Gastrocnemius medialis (tissue), 4 donors: Measurements from ENCODE around the gene SPECC1.

Experiments
- CTCF ChIP-seq, 5 experiments: fragments of 450-650 bp in 3 of 5; fragments of 200-600 bp in 2 of 5; sonication (generic) in 2 of 5; IDR thresholded peaks in 4 of 5; conservative IDR thresholded peaks in 1 of 5; 1 replicate in 4 of 5; 2 replicates in 1 of 5; pipeline ENCODE4 v1.5.1; 2016 to 2019; ENCODE audit warnings: antibody characterized with exemption in 5 of 5, mild to moderate bottlenecking in 3 of 5, moderate library complexity in 3 of 5
- POLR2A ChIP-seq, 2 donors: fragments of 450-650 bp; IDR thresholded peaks; one replicate each; pipeline ENCODE4 v1.6.1; 2017; ENCODE audit warnings: antibody characterized with exemption in 2 of 2, mild to moderate bottlenecking in 2 of 2, moderate library complexity in 2 of 2

- no peak for TF ChIP-seq CTCF (IDR thresholded peaks at IDR 0.05 in 4 of 5, conservative IDR thresholded peaks at IDR 0.05 in 1 of 5)
- TF ChIP-seq POLR2A (IDR thresholded peaks at IDR 0.05), result no peak
Observed at GRCh38 chr17:20083156-20083859, 74.1 kb downstream of the SPECC1 start.
